ENCODE results near the gene DMD.
"Not testable (repeated sequence)": the region's sequence is repeated elsewhere in the genome, so short reads cannot be mapped to it uniquely, and the experiment has no call there.

The DMD gene

GRCh38 chrX:32599156-32599555 is 612.2 kb downstream of the DMD start:
- DNase-seq (ENCODE audit: low read depth): no peak

- no peak for DNase-seq (ENCODE audit: low read depth)
Measured at GRCh38 chrX:32598707-32599106, 612.6 kb downstream of the DMD start.

GRCh38 chrX:32597777-32598176 is 613.6 kb downstream of the DMD start:
- no peak for DNase-seq (ENCODE audit: low read depth)

- DNase-seq (ENCODE audit: low read depth): no peak
Measured at GRCh38 chrX:32592786-32593185, 618.6 kb downstream of the DMD start.

GRCh38 chrX:32591589-32591988 is 619.8 kb downstream of the DMD start:
- no peak for DNase-seq (ENCODE audit: low read depth)

- DNase-seq (ENCODE audit: low read depth): no peak
Measured at GRCh38 chrX:32582729-32583128, 628.6 kb downstream of the DMD start.

- DNase-seq (ENCODE audit: low read depth): no peak
Measured at GRCh38 chrX:32576885-32577284, 634.5 kb downstream of the DMD start.

- DNase-seq (ENCODE audit: low read depth): no peak
Measured at GRCh38 chrX:32572644-32573043, 638.7 kb downstream of the DMD start.

- DNase-seq (ENCODE audit: low read depth): no peak
Measured at GRCh38 chrX:32571579-32571978, 639.8 kb downstream of the DMD start.

- DNase-seq (ENCODE audit: low read depth): no peak
Measured at GRCh38 chrX:32562261-32562660, 649.1 kb downstream of the DMD start.

- DNase-seq (ENCODE audit: low read depth): no peak
Measured at GRCh38 chrX:32545101-32545500, 666.2 kb downstream of the DMD start.

- no peak for DNase-seq (ENCODE audit: low read depth)
Measured at GRCh38 chrX:32538554-32538953, 672.8 kb downstream of the DMD start.

- no peak for DNase-seq (ENCODE audit: low read depth)
Measured at GRCh38 chrX:32533848-32534247, 677.5 kb downstream of the DMD start.

GRCh38 chrX:32532262-32532661 is 679.1 kb downstream of the DMD start:
- no peak for DNase-seq (ENCODE audit: low read depth)

GRCh38 chrX:32530802-32531403 is 680.4 kb downstream of the DMD start:
- no peak for DNase-seq (ENCODE audit: low read depth)

- not testable (repeated sequence) for DNase-seq (ENCODE audit: low read depth)
Measured at GRCh38 chrX:32528451-32528850, 682.9 kb downstream of the DMD start.

- DNase-seq (ENCODE audit: low read depth): no peak
Measured at GRCh38 chrX:32525234-32525633, 686.1 kb downstream of the DMD start.

- no peak for DNase-seq (ENCODE audit: low read depth)
Measured at GRCh38 chrX:32524385-32524784, 687.0 kb downstream of the DMD start.

- no peak for DNase-seq (ENCODE audit: low read depth)
Measured at GRCh38 chrX:32520789-32521188, 690.6 kb downstream of the DMD start.

- no peak for DNase-seq (ENCODE audit: low read depth)
Measured at GRCh38 chrX:32514986-32515385, 696.4 kb downstream of the DMD start.

- no peak for DNase-seq (ENCODE audit: low read depth)
Measured at GRCh38 chrX:32501606-32502005, 709.7 kb downstream of the DMD start.

- DNase-seq (ENCODE audit: low read depth): no peak
Measured at GRCh38 chrX:32496671-32497070, 714.7 kb downstream of the DMD start.

GRCh38 chrX:32495855-32496254 is 715.5 kb downstream of the DMD start:
- DNase-seq (ENCODE audit: low read depth): no peak

- DNase-seq (ENCODE audit: low read depth): no peak
Measured at GRCh38 chrX:32489125-32489524, 722.2 kb downstream of the DMD start.
